ENCODE measurements around the gene BCDIN3D.

The BCDIN3D gene

DNA sequence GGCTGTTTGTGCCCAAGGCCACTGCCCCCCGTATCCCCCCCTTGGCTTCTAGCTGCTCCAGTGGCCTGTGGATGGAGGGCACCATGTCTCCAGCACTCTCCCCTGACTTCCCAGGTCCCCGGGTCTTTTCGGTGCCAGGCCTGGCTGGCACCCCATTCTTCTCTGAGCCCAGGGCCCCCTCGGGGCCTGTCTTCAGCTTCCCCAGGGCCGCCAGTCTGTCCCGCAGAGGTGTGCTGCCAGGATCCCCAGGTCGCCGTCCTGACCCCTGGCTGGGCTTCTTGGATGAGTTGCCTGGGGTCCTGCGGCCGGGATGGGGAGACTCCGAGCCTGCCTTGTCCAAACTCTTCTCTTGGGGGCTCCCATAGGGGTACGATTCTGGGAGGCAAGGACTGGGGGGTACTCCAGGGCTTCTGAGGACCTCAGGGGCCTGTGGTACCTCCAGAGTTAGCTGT, 47.2 kb downstream of the BCDIN3D start:
- H3K4me1 ChIP-seq (ENCODE audit: insufficient read depth, low read length, severe bottlenecking) = no peaks in the 10 kb centered on the region
- TF ChIP-seq, protein P1, sequence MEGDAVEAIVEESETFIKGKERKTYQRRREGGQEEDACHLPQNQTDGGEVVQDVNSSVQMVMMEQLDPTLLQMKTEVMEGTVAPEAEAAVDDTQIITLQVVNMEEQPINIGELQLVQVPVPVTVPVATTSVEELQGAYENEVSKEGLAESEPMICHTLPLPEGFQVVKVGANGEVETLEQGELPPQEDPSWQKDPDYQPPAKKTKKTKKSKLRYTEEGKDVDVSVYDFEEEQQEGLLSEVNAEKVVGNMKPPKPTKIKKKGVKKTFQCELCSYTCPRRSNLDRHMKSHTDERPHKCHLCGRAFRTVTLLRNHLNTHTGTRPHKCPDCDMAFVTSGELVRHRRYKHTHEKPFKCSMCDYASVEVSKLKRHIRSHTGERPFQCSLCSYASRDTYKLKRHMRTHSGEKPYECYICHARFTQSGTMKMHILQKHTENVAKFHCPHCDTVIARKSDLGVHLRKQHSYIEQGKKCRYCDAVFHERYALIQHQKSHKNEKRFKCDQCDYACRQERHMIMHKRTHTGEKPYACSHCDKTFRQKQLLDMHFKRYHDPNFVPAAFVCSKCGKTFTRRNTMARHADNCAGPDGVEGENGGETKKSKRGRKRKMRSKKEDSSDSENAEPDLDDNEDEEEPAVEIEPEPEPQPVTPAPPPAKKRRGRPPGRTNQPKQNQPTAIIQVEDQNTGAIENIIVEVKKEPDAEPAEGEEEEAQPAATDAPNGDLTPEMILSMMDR (IDR thresholded peaks at IDR 0.05; ENCODE audit: low read length) = no peak
- no peak for TF ChIP-seq EZH2 (IDR thresholded peaks at IDR 0.05; ENCODE audit: borderline replicate concordance, low read length)
- no peak overlapping the region for H3K4me3 ChIP-seq (ENCODE audit: low read depth, low read length, poor library complexity, severe bottlenecking)
- H3K79me2 ChIP-seq (ENCODE audit: insufficient read depth, low read length) = no peaks in the 10 kb centered on the region
- H4K20me1 ChIP-seq (ENCODE audit: insufficient read depth, low read length) = no peaks in the 10 kb centered on the region
- no peak overlapping the region for H3K4me2 ChIP-seq (ENCODE audit: low read length)
- no peaks in the 10 kb centered on the region for H3K9me2 ChIP-seq (ENCODE audit: low read depth, low read length)
- no peaks in the 10 kb centered on the region for H3K9me3 ChIP-seq (ENCODE audit: low read length)
- no peak overlapping the region for H3K27ac ChIP-seq (ENCODE audit: low read depth, low read length, poor library complexity, severe bottlenecking)
- no peak overlapping the region for H2AFZ ChIP-seq (ENCODE audit: low read length)
- no peaks in the 10 kb centered on the region for H3K27me3 ChIP-seq (ENCODE audit: insufficient read depth, low read length)
- H3K9ac ChIP-seq (ENCODE audit: low read length) = no peak overlapping the region
- peaks cover 5% of the 10 kb centered on the region; the same call in 1 of the 2 replicates for H3K36me3 ChIP-seq (ENCODE audit: insufficient read depth, low read length)
- H3F3A ChIP-seq (ENCODE audit: insufficient read depth, low read length) = no peaks in the 10 kb centered on the region

- TF ChIP-seq EZH2 (IDR thresholded peaks at IDR 0.05; ENCODE audit: borderline replicate concordance, low read length) = no peak
- TF ChIP-seq, protein P1 (IDR thresholded peaks at IDR 0.05; ENCODE audit: low read length) = no peak
- Histone ChIP-seq H3K4me3 (ENCODE audit: low read depth, low read length, poor library complexity, severe bottlenecking) (no peak overlapping the region), H2AFZ (ENCODE audit: low read length) (no peak overlapping the region), H3F3A (ENCODE audit: insufficient read depth, low read length) (no peaks in the 10 kb centered on the region), H3K27me3 (ENCODE audit: insufficient read depth, low read length) (no peaks in the 10 kb centered on the region), H4K20me1 (ENCODE audit: insufficient read depth, low read length) (no peaks in the 10 kb centered on the region), H3K4me2 (ENCODE audit: low read length) (no peak overlapping the region), H3K9me3 (ENCODE audit: low read length) (no peaks in the 10 kb centered on the region), H3K79me2 (ENCODE audit: insufficient read depth, low read length) (no peaks in the 10 kb centered on the region), H3K4me1 (ENCODE audit: insufficient read depth, low read length, severe bottlenecking) (no peaks in the 10 kb centered on the region), H3K36me3 (ENCODE audit: insufficient read depth, low read length) (peaks cover 5% of the 10 kb centered on the region; the same call in 1 of the 2 replicates), H3K9ac (ENCODE audit: low read length) (no peak overlapping the region), H3K27ac (ENCODE audit: low read depth, low read length, poor library complexity, severe bottlenecking) (no peak overlapping the region), H3K9me2 (ENCODE audit: low read depth, low read length) (no peaks in the 10 kb centered on the region)
These were observed 47.9 kb downstream of the BCDIN3D start for GRCh38 chr12:49794811-49795653.

DNA sequence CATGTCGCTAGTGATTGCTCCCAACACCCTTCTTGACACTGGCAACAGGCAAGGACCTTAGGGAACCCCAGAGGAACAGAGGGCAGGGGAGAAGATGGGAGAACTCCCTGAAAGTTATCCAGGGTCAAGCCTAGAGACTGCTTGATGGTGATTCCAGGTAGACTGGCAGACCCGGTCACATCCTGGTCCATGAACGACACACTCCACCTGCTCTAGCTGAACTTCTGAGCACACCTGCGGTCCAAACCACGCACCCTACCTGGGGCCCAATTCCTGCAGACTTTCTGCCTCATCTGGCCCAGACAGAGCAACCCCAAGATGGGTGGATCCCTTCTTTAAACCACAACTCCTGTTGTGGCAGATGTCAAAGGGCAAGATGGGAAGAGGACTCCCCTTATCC, 48.9 kb downstream of the BCDIN3D start:
- no peak overlapping the region for H3K4me3 ChIP-seq (ENCODE audit: low read depth, low read length, poor library complexity, severe bottlenecking)
- H4K20me1 ChIP-seq (ENCODE audit: insufficient read depth, low read length) = no peaks in the 10 kb centered on the region
- peaks cover 5% of the 10 kb centered on the region; the same call in 1 of the 2 replicates for H3K36me3 ChIP-seq (ENCODE audit: insufficient read depth, low read length)
- no peaks in the 10 kb centered on the region for H3K79me2 ChIP-seq (ENCODE audit: insufficient read depth, low read length)
- H2AFZ ChIP-seq (ENCODE audit: low read length) = no peak overlapping the region
- no peaks in the 10 kb centered on the region for H3K9me3 ChIP-seq (ENCODE audit: low read length)
- no peaks in the 10 kb centered on the region for H3F3A ChIP-seq (ENCODE audit: insufficient read depth, low read length)
- H3K4me1 ChIP-seq (ENCODE audit: insufficient read depth, low read length, severe bottlenecking) = no peaks in the 10 kb centered on the region
- H3K4me2 ChIP-seq (ENCODE audit: low read length) = no peak overlapping the region
- no peak for TF ChIP-seq EZH2 (IDR thresholded peaks at IDR 0.05; ENCODE audit: borderline replicate concordance, low read length)
- TF ChIP-seq, protein P1 (IDR thresholded peaks at IDR 0.05; ENCODE audit: low read length) = no peak
- H3K27me3 ChIP-seq (ENCODE audit: insufficient read depth, low read length) = no peaks in the 10 kb centered on the region
- no peaks in the 10 kb centered on the region for H3K9me2 ChIP-seq (ENCODE audit: low read depth, low read length)
- no peak overlapping the region for H3K9ac ChIP-seq (ENCODE audit: low read length)
- no peak overlapping the region for H3K27ac ChIP-seq (ENCODE audit: low read depth, low read length, poor library complexity, severe bottlenecking)

Measured in OCI-LY1 (cell line).